HG03159 (cell line): ENCODE results near the gene SYNPO.

Source experiments
- ATAC-seq: cut with Tn5 transposase; IDR thresholded peaks from one replicate; pipeline ENCODE4 v1.9.1; 2021; ENCODE audit warnings: mild to moderate bottlenecking, moderate library complexity; ENCODE audit not compliant: unreplicated experiment

Gene SYNPO

DNA sequence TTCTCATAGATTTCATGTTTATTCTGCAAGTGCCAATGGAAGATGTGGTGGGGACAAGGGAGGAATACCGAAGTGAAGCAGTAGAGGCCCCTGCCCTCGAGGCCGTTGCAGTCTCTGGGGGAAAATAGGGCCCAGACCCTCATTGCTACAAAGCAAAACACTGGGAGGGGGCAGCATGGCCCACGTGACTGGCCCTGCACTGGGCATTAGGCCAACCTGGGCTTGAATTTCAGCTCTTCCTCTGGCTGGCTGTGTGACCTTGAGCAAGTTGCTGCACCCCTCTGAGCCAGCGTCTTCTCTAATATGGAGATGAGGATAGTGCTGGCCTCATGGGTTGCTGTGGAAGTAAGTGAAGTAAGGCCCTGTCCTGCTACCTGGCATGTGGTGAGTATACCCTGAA, 709 bp upstream of the SYNPO start:
- no peak for ATAC-seq

DNA sequence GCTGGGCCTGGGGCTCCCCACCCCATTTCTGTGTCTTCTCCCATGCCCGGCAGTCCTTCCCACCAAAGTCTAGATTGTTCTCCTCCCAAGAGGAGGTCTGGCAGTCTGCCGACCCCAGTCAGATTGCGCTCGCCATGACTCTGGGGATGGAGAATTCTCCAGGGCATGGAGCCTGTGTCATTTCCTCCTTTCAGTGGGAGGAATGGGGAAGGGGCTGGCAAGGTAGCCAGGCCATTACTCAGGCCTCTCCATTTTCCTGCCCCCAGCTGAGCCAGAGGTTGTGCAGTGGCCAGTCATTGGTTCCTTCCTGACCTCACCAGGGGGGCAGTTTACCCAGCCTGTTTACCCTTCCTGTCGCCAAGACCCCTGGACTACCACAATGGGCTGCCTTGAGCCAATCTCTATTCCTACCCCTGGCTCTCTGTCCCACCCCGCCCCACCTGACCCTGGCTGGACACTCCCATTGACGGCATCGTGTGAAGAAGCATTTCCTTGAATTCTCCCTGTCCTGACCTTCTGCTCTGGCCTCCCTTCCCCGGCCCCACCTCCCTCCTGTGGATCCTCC, 628 bp downstream of the SYNPO start:
- no peak for ATAC-seq

DNA sequence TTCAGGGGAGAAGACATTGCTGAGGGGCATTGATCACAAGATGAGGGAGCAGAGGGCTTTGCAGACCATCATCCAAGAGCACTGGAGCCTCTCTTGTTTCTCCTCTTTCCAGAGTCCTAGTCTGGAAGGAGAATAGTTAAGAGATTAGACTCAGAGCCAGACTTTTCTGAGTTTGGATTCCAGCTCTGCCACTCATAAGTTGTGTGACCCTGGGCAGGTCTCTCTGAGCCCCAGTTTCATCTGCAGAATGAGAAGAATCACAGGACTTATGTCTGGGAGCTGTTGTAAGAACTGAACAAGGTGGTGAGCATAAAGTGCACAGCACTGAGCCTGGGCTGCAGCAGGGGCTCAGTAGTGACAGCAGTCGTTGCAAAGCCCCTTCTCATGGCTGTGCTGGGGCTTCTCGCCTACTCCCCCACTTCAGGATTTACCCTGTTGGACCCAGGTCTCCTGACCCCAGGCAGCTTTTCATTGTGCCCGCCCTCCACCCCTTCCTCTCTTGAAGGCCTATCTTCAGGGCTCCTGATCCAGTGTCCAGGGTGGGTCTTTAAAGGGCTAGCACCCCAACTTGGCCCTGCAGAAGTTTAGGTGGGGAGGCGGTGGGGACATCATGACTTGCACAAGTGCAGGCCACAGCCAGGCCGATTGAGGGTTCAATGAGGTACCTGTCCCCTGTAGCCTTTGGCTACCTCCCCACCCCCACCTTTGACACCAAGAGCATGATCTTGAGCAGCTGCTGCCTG, 1.5 kb downstream of the SYNPO start:
- no peak for ATAC-seq

DNA sequence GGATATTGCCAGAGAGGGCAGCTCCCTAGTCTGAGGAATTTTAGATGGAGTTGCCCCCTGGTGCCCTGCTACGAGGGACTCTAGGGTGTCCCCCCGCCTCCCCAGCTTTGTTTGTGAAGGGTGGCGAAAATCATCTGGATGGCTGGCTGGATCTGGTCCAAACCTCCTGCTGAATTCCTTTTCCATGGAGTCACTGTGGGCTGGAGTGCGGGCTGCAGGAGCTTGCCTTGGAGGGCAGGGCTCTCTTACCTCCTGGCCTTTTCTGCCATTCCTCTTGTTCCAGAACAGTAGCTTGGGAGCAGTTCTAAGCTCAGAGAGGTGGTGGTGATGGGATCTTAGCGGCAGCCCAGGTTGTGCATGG, 2.1 kb downstream of the SYNPO start:
- ATAC-seq: no peak

DNA sequence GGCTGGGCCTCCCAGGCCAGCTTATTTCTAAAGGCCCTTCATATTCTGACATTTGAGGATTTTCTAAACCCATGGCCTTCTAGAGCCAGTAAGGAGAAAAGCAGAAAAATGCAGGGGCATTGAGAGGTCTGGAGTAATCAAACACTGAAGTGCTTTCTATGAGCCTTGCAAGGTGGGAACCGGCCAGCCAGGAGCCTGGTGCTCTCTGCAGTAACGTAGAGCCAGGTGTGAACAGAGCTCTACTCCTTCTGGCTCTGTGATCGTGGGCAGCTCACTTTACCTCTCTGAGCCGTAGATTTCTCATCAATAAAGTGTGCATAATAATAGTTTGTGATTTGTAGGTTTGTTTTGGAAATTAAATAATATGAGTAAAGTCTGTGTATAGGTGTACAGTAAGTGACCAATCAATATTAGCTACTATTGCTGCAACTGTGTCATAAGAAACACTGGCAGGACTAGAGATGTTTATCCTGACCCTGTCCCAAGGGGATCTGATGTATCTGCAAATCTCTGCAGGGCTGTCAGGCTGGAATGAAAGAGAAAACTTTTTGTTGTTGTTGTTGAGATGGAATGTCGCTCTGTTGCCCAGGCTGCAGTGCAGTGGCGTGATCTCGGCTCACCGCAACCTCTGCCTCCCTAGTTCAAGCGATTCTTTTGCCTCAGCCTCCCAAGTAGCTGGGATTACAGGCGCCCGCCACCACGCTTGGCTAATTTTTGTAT, 2.7 kb downstream of the SYNPO start:
- ATAC-seq: no peak

DNA sequence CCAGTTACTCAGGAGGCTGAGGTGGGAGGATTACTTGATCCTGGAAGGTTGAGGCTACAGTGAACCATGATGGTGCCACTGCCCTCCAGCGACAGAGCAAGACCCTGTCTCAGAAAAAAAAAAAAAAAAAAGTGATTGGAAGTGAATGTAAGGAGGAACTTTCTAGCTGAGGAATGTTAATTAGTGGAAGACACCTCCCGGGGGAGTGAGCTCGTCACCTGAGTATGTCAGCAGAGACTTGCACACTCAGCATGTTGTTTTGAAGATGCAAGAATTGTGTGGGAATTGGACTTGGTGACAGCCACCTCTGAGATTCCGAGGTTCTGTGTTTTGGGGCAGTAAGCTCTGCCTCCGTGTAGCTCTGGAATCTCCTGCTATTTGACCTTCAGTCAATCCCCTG, 3.6 kb downstream of the SYNPO start:
- no peak for ATAC-seq

DNA sequence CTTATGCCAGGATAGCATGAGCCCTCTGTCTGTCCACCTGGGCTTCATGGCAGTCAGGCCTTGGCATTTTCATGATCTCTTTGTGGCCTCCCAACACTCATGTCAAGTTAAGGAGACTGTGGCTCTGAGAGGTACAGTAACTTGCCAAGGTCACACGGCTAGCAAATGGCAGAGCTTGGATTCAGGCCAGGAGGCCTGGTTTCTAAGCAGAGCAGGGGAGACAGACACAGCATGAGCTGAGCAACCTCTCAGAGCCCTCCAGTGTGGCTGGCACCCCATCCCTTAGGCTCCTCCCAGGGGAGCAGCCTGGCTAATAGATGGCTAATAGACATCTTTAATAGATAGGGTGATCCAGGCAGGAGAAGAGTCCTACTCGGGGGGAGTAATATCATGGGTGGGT, 4.1 kb downstream of the SYNPO start:
- ATAC-seq: no peak

DNA sequence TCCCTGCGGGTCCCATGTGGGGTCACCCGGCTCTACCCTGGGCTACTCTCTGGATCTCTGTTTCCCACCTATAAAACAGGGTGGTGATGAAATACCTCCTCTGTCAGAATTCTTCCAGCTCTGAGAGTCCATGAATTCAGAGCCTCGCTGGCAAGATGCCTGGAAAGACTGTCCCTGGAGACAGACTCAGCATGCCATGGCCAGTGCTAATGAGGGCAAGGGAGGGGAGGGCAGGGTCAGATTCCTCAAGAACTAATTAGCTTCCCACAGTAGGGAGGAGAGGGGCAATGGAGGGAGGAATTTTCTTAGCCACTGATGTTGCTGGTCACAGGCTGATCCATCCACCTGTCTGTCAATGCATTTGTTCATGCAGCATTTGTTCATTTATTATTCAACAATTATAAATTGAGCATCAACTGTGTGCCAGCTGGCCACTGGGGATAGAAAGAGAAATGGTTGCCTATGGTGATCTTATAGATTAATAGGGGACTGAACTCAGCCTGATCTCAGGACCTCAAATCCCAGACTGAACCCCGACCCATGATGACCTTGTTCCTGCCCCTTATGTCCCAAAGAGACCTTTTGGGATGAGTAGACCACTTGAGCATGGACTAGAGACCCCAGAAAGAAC, 4.7 kb downstream of the SYNPO start:
- ATAC-seq: no peak

DNA sequence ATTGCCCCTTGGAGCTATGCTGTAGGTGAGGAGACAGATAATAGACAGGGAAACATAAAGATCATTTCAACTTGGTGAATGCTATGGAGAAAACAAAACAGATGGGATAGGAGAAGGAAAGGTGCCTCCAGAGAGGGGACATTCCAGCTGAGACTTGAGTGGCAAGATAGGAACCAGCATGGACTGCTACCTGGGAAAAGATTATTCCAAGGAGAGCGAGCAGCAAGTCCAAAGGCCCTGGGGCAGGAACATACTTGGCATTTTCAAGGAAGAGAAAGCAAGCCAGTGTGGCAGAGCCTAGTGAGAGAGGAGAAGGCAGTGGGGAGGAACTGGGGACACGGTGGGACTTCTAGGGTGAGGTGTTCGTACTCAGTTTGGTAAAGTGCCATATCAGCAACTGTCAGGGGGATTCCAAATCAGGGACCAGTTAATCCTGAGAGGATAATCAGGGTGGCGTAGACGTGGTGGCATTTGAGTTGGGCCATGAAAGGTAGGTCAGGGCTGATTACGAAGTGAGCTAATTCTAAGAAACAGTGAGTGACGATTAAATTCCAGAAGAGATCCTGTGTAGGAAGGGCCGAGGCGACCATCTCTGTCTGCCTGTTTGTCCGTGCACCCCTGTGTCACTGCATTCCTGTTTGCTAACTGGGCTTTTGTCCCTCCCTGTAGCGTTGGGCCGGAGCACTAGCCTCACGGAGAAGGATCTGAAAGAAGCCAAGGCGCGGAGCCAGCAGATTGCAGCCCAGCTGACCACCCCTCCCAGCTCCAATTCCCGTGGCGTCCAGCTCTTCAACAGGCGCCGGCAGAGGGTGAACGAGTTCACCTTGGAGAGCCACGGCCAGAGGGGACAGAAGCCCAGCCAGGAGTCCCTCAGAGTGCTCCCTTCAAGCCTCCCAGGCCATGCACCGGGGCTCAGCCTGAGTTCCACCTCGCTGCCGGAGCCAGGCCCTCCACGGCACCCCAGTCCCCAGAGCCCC, 7.1 kb downstream of the SYNPO start:
- ATAC-seq: no peak

DNA sequence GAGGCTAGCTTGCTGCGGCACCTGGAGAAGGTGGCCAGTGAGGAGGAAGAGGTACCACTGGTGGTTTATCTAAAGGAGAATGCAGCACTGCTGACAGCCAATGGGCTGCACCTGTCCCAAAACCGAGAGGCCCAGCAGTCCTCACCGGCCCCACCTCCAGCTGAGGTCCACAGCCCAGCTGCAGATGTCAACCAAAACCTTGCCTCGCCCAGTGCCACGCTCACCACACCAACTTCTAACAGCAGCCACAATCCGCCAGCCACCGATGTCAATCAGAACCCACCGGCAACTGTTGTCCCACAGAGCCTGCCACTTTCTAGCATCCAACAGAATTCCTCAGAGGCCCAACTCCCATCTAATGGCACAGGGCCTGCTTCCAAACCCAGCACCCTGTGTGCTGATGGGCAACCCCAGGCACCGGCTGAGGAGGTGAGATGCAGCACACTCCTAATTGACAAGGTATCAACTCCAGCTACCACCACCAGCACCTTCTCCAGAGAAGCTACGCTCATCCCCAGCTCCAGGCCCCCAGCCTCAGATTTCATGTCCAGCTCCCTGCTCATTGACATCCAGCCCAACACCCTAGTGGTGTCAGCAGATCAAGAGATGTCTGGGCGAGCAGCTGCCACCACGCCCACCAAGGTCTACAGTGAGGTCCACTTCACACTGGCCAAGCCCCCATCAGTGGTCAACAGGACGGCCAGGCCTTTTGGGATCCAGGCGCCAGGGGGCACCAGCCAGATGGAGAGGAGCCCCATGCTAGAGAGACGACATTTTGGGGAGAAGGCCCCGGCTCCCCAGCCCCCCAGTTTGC, 8.0 kb downstream of the SYNPO start:
- no peak for ATAC-seq

DNA sequence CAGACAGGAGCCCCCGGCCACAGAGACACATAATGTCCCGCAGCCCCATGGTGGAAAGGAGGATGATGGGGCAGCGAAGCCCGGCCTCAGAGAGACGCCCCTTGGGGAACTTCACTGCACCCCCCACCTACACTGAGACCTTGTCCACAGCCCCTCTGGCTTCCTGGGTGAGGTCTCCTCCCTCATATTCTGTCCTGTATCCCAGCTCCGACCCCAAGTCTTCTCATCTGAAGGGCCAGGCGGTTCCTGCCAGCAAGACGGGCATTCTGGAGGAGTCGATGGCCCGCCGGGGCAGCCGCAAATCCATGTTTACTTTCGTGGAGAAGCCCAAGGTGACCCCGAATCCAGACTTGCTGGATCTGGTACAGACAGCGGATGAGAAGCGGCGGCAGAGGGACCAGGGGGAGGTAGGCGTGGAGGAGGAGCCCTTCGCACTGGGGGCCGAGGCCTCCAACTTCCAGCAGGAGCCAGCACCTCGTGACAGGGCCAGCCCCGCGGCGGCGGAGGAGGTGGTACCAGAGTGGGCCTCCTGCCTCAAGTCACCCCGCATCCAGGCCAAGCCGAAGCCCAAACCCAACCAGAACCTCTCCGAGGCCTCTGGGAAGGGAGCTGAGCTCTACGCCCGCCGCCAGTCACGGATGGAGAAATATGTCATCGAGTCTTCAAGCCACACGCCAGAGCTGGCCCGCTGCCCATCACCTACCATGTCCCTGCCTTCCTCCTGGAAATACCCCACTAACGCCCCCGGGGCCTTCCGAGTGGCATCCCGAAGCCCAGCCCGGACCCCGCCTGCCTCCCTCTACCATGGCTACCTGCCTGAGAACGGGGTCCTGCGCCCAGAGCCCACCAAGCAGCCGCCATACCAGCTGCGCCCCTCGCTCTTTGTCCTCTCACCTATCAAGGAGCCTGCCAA, 8.9 kb downstream of the SYNPO start:
- ATAC-seq: no peak

DNA sequence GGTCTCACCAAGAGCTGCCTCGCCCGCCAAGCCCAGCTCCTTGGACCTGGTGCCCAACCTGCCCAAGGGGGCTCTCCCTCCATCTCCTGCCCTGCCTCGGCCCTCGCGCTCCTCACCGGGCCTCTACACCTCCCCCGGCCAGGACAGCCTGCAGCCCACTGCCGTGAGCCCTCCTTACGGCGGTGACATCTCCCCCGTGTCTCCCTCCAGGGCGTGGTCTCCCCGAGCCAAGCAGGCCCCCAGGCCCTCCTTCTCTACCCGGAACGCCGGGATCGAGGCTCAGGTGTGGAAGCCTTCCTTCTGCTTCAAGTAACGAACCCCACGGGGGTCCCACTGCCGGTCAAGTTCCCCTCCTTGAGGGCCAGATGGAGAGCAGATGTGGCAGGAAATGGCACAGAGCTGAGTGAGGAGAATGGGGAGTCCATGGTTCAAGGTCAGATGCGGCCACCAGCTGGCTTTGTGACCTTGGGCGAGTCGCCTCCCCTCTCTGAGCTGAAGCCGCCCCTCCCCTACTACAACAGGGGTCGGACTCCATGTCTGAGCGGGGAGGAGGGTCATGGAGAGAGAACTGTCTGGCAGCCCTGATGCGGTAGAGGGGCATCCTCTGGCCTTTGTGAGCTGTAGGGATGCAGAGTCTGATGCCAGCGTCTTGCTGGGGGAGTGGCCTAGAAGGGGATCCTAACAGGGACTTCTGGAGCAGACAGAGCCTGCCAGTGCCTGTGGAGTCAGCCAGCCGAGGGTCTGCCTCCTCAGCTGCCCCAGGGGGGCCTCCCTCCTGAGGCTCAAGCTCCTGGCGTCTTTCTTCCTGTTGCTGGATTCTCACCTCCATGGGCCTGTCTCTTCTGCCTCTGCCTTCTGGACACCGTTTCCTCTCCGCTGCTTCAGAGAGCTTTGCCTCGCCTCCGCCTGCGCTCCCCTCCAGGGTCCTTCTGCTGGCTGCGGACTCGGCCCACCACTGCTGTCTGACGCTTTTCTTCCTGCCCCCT, 9.9 kb downstream of the SYNPO start:
- ATAC-seq: no peak

DNA sequence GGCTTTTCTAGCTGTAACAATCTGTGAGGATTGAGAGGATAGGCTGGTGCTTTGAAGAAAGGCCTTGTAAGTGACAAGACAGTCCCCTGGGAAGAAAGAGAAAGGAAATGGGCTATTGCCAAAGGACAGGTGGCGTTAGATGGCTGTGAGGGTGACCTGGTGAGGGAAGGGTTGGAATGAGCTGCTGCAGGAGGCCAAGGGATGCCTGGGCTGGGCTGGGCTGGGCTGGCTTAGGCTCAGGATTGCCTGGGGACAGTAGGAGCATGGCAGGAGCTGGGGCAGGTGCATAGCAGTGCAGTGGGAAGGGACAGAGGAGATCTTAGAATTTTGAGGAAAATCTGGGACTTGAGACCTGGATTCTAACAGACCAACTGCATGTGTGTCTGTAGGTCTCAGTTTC, 10.9 kb downstream of the SYNPO start:
- ATAC-seq: no peak

DNA sequence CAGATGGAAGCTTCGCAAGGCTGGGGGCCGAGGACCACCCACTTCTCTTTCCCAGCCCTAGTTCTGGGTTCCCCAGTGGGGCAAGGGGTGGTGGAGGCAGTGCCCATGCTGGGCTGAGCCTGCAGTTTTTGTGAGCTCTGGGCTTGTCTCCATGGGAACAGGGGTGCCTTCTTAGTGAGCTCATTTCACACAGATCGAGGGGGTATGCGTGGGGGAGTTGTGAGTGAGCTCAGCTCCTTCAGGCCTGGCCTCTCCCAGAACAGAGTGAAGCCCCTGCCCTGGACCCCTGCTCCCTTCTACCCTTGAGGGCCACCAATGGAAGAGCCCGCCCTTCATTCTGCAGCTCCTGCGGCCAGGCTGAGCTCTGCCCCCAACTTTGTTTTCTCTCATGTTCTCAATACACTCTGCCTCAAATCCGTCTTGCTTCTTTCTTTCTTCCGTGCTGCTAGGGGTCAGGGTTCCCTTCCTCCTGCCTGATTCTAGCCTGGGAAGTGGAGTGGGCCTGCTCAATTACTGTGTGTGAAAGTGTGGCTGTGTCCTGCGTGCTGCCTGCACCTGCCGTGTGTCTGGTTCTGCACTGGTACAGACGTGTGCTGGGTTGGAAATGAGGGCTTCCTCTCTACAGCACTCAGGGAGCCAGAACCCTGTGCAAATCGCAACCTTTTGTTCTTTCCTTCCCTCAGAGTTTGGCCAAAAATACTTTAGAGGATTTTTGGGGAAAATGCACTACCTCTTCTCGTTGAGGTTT, 11.6 kb downstream of the SYNPO start:
- no peak for ATAC-seq

DNA sequence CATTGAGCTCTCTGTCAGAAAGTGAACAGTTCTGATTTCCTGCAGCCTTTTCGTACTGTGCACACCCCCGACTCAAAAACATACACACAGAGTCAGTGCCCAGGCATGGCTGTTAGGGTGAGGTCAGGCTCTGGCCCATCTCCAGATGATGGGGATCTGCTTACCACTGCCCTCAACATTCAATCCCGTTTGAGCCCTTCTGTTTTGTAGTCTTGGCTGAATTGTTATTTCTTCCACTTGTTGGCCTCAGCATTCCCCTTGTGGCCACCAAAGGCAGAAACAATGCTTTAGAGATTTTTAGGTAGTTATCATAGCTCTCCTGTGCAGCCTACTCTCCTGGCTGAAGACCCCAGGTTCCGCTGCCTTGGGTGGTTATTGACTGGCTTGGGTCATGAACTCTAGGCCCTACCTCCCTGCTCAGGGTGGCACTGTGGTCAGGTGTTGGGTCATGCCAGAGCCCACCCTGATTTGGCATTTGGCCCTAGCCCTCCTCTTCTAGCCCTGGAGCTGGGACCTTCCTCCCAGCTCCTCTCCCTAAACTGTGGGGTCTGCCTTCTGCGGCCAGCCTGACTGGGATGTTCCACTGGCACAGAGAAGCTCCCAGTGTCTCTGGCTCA, 12.8 kb downstream of the SYNPO start:
- ATAC-seq: no peak

DNA sequence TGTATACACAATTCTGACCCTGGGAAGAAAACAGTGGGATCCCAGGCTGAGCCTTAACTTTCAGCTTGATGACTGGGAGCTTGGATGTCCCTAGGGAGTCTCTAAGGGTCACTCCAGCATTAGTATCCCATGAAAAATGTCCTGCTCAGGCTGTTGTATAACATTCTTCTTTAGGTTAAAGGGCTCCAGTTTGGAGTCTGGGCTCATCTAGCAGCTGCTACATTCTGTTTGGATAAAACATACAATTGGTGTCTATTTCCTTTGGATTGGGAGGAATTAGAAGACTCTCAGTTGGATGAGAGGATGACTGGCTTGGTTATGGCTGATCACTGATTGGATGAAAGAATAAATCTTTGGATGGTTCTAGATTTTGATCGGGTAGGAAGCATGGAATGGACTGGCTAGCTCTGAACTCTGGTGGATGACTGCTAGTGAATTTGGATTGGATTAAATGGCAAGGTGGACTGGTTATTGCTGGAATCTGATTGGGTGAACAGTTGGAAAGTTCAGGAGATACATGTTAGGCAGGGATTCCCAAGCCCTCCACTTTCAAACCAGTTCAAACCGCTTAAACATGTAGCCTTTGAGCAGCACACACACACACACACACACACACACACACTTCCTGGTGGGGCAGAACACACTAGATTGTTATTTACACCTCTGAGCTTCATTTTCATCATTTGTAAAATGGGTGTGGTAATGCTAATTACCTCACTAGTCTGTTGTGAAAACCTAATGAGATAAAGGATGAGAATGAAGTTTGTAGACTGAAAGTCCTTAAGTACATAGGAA, 13.5 kb downstream of the SYNPO start:
- no peak for ATAC-seq
